Glutamatergic neuron (in vitro differentiated cells): ENCODE data around the gene LSG1. TPM values are rescaled to one million over a fixed set of nuclear protein-coding genes. Genes with fewer than 3 reads are reported as not detected.
A peak's percentile ranks its signal among the peaks of the same experiment; 100 is the strongest.
"Not testable (repeated sequence)": the region's sequence is repeated elsewhere in the genome, so short reads cannot be mapped to it uniquely, and the experiment has no call there.

Experiments
- DNase-seq: peaks from one replicate; pipeline ENCODE4 v3.0.0; 2022
- H3K27ac Mint-ChIP-seq: one replicate; pipeline ENCODE4 v1.8.0; 2020; ENCODE audit warnings: mild to moderate bottlenecking, mixed read lengths, inconsistent platforms; ENCODE audit not compliant: unreplicated experiment
- H3K27me3 Mint-ChIP-seq: one replicate; pipeline ENCODE4 v1.8.0; 2020; ENCODE audit warnings: mild to moderate bottlenecking, moderate library complexity, mixed read lengths, inconsistent platforms; ENCODE audit not compliant: unreplicated experiment
- H3K36me3 Mint-ChIP-seq: one replicate; pipeline ENCODE4 v1.8.0; 2020; ENCODE audit warnings: mild to moderate bottlenecking, mixed read lengths, inconsistent platforms; ENCODE audit not compliant: unreplicated experiment
- H3K4me1 Mint-ChIP-seq: one replicate; pipeline ENCODE4 v1.8.0; 2020; ENCODE audit warnings: mild to moderate bottlenecking, low read depth, mixed read lengths, inconsistent platforms; ENCODE audit not compliant: unreplicated experiment
- H3K4me3 Mint-ChIP-seq: one replicate; pipeline ENCODE4 v1.8.0; 2020; ENCODE audit warnings: mild to moderate bottlenecking, mixed read lengths, inconsistent platforms; ENCODE audit not compliant: unreplicated experiment
- H3K9me3 Mint-ChIP-seq: one replicate; pipeline ENCODE4 v1.8.0; 2020; ENCODE audit warnings: mild to moderate bottlenecking, moderate library complexity, mixed read lengths, inconsistent platforms; ENCODE audit not compliant: unreplicated experiment
- CTCF ChIP-seq: fragments of 200-600 bp; sonication (generic); IDR thresholded peaks from one replicate; pipeline ENCODE4 v1.5.0; 2021; ENCODE audit not compliant: partially characterized antibody, unreplicated experiment
- total RNA-seq: library from RNA; stranded (reverse); fragmentation: NEBNext Ultra II Directional; extraction: Animal tissue kit (Norgen Biotek cat#: 25700); gene quantifications from one replicate; pipeline ENCODE4 v1.2.1, GENCODE V29; 2021; ENCODE audit not compliant: unreplicated experiment

LSG1 gene
- total RNA-seq, 1 donor from 2014 or later = 26.5 TPM

- no peak for DNase-seq
- H3K27ac Mint-ChIP-seq = no peak overlapping the region
- peaks cover 2% of the 10 kb centered on the region for H3K27me3 Mint-ChIP-seq
- H3K36me3 Mint-ChIP-seq = peaks cover 8% of the 10 kb centered on the region
- peaks cover 3% of the 10 kb centered on the region for H3K9me3 Mint-ChIP-seq
- TF ChIP-seq CTCF = no peak
- H3K4me3 Mint-ChIP-seq = peak overlapping the region; percentile 89
- no peaks in the 10 kb centered on the region for H3K4me1 Mint-ChIP-seq
These were observed 39.7 kb downstream of the LSG1 start for GRCh38 chr3:194632226-194632808.

- Mint-ChIP-seq H3K9me3 (peaks cover 3% of the 10 kb centered on the region), H3K27me3 (peaks cover 2% of the 10 kb centered on the region), H3K4me1 (no peaks in the 10 kb centered on the region), H3K4me3 (no peak overlapping the region), H3K27ac (no peak overlapping the region), H3K36me3 (peaks cover 8% of the 10 kb centered on the region)
- DNase-seq = no peak
- no peak for TF ChIP-seq CTCF
These were observed 40.3 kb downstream of the LSG1 start for GRCh38 chr3:194631696-194632095.

- H3K4me3 Mint-ChIP-seq, H3K4me1 Mint-ChIP-seq, H3K27me3 Mint-ChIP-seq, H3K36me3 Mint-ChIP-seq, H3K27ac Mint-ChIP-seq, H3K9me3 Mint-ChIP-seq, DNase-seq: not testable (repeated sequence)
These were observed 41.3 kb downstream of the LSG1 start for GRCh38 chr3:194630681-194631080.

GRCh38 chr3:194624956-194625355 lies 47.0 kb downstream of the LSG1 start:
- no peak for DNase-seq
- TF ChIP-seq CTCF = no peak
- Mint-ChIP-seq H3K27me3 (peaks cover 2% of the 10 kb centered on the region), H3K9me3 (peaks cover 4% of the 10 kb centered on the region), H3K4me3 (no peak overlapping the region), H3K4me1 (no peaks in the 10 kb centered on the region), H3K27ac (no peak overlapping the region), H3K36me3 (peaks cover 11% of the 10 kb centered on the region)

GRCh38 chr3:194623449-194624290 lies 48.3 kb downstream of the LSG1 start:
- peaks cover 2% of the 10 kb centered on the region for H3K27me3 Mint-ChIP-seq
- DNase-seq = no peak
- no peaks in the 10 kb centered on the region for H3K4me1 Mint-ChIP-seq
- peaks cover 11% of the 10 kb centered on the region for H3K36me3 Mint-ChIP-seq
- H3K9me3 Mint-ChIP-seq = peaks cover 4% of the 10 kb centered on the region
- no peak for TF ChIP-seq CTCF
- no peak overlapping the region for H3K27ac Mint-ChIP-seq
- H3K4me3 Mint-ChIP-seq = no peak overlapping the region
